Activated CD4-positive, CD25-positive, alpha-beta regulatory T cell (primary cell): ENCODE measurements around the gene HOXB7.

Experiments used
- DNase-seq, 4 experiments: peaks; one replicate each; lab custom pipeline; 2025; lab: John Stamatoyannopoulos, UW

Gene HOXB7

DNA sequence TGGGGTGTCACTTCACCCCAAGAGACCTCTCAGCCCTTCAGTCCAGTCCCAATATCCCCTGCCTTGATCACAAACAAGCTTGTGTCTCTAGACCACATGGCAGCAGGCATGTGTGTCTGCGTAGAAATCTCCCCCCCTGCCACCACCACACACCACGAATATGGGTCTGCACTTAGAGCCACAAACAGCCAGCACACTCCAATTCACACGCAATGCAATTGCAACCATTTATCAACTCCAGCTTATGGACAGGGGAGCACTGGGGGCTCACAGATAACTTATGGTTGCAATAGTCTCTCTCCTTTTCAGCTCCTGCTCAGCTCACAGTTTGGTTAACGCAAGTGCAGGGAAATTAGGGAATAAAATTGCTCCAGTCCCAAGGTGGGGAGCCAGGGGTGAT lies 12.8 kb upstream of the HOXB7 start:
- no peak for DNase-seq

- no peak for DNase-seq
Measured at GRCh38 chr17:48622857-48623256, 12.0 kb upstream of the HOXB7 start.

DNA sequence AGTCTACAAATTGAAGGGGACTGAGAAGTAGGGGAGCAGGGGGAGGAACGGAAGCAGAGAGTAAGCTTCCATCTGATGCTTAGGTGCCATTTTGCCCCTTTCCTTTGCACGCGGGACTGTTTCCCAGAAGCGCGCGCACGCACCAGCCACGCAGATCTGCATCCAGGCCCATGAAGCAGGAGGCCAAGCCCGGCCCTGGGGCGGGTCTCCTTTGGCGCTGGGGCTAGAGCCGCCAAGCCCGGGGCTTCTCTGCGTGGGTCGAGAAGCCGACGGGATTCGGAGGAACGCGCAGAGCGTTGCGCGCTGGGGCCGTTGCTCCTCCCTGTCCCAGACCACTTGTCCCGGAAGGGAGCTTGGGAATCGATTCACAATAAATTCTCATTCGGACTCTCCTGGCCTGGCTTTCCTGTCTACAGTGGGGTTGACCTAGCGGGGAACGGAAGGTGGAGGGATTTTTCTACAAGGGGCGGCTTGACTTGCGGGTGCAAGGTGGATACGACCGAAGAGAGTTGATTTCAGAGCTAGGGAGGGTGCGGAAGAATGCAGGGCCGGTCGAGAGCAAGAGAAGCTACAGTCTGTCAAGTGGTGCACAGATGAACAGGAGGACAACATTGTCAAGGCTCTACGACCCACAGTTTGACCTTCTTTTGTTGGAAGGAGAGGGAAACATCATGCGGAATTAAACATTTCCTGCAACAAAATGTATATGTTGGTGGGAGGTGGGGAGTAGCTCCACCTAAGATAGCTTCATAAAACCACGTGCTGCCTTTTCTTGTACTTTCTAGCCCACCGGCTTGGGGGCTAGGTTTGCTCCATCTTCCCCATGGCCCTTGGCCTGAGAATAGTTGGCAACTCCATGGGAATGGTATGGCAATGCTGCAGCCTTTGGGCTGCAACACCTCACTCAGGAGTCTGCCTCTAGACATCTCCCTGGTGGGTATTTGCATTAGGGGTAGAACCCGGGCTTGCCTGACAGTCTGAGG lies 10.9 kb upstream of the HOXB7 start:
- no peak for DNase-seq

DNA sequence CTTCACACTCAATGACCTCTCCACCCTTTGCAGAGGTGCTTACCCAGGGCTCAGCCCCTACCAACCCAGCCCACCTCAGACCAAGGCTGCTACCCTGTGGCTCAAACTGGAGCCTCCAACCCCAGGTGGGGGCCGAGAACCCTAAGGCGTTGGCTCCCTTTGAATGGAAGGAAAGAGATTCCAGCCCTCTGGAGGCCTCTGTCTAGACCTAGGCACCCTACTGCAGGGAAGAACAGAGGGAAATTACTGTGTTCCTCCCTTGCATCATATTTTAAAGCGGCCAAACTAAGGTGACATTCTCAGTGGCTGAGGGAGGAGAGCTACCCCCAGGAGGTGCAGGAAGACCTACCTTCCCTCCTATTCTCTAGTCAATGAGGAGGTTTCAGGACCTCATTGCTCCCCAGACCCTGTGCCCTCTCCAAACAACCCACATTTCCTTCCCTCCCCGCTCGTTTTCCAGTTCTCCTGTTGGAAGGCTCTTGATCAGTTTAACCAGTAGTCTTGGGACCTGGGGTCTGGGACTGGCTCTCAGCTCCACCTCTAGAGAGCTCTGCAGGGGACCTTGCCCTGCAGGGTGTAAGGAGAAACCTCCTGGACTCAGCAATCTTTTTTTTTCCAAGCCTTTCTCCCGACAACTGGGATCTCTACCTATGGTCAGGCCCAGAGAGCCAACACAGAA lies 9.8 kb upstream of the HOXB7 start:
- DNase-seq, result no peak

DNA sequence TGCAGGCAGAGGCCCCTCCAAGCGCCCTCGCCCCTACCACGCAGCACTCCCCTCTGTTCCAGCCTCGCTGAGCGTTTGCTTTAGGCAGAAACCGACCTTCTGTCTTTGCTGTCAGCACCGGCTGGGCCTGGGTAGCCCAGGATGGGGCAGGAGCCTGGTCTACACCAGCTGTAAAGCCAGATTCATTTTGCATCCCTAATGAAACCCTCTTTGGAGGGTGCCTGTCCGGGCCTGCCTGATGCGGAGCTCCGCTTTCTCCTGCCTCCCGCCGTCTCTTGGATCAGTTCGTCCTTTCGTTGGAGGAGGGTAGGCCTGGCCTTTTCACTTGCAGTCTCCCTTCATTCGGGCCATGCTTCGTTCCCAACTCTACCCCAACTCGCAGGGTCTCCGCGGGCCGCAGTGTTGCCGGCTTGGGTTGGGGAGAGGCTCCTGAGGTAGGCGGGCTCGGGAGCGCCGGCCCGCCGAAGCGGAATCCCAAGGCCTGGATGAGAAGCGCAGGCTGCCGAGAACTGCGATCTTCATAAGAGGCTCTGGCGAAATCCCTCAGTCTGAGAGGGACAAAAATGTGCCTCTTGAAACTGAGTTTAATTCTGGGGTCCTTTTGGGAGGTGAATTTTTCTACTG lies 9.1 kb upstream of the HOXB7 start:
- DNase-seq, result no peak

- DNase-seq, result peak; percentile 57 to 82 (median 62)
Measured at GRCh38 chr17:48618256-48618896, 7.6 kb upstream of the HOXB7 start.

GRCh38 chr17:48617471-48618255 lies 6.8 kb upstream of the HOXB7 start:
- DNase-seq, result no peak

- no peak for DNase-seq
Measured at GRCh38 chr17:48616717-48617470, 6.1 kb upstream of the HOXB7 start.

GRCh38 chr17:48615963-48616716 lies 5.3 kb upstream of the HOXB7 start:
- no peak for DNase-seq

GRCh38 chr17:48615047-48615962 lies 4.5 kb upstream of the HOXB7 start, which contains the start of gene HOXB8:
HOXB8 (minus strand) TSS chr17:48615292; CDS start chr17:48614704, 588 bp downstream.
- DNase-seq, result no peak

DNA sequence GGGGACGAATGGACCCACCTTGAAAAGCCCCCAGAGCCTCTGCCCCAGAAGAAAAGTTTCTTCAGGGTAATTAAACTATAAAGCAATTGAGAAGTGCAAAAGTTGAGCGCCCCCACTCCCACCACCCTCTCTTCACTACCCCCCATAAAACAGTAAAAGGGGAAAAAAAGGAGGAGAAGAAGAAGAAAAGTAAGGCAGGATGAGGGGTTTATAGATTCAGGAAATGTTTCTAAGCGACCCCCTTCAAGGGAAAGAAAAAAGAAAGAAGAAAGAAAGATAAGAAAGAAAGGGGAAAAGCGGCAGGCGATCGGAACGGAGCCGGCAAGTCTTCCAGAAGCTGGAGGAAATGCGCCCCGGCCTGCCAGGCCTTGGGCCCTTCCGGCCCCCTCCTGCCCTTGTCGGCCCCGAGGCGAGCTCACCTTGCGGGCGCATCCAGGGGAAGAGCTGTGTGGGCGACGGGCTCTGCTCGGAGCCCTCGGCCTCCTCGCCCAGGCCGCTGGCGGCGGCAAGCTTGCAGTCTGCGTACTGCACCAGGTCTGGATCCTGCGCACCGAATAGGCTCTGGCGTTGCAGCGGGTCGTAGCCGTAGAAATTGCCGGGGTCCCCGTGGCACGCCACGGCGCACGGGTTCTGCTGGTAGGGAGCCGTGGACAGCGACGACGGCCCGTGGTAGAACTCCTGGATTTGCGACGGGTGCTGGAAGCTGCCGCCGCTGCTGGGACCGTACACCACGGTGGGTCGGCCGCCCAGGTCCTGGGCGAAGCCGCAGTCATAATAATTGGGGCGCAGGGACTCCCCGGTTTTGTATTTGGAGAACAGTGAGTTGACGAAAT lies 3.3 kb upstream of the HOXB7 start:
- no peak for DNase-seq

GRCh38 chr17:48612854-48613691 lies 2.3 kb upstream of the HOXB7 start:
- DNase-seq, result peak in 1 of 4 experiments; percentile 29

- no peak for DNase-seq
Measured at GRCh38 chr17:48612456-48612853, 1.6 kb upstream of the HOXB7 start.

DNA sequence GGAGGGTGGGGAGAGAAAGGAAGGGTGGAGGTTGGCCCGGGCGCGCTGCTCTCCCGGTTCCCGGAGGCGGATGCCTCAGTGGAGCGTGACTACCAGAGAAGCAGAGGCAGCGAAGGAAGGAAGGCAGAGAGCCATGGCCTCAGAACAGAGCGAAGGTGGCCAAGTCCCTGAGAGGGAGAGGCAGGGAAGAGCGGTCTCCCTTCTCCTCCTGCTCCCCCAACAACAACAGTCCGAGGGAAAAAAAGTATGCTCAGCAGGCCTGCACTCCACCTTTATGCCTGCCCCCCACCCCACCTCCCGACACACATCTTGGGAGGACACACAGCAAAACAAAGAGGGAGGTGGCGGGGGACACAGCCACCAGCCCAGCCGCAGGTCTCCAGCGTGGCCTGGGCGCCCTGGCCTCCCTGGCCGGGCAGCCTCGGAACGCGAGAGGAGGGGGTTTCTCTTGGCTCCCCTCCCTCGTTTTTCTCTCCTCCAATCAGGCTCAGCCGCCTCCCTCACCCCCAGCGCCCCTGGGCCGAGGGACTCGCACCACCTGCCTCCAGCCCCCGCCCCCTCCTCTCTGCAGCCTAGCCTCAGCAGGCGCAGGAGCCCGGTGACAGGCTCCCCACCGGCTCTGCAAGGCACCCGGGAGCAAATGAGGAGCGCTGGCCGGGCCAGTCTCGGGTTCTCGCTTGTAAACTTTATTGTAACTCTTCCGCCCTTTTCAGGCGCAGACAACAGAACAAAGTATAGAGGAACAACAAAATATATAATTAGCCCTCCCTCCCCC lies 1.1 kb upstream of the HOXB7 start:
- no peak for DNase-seq

GRCh38 chr17:48611213-48611612 lies 396 bp upstream of the HOXB7 start:
- no peak for DNase-seq

DNA sequence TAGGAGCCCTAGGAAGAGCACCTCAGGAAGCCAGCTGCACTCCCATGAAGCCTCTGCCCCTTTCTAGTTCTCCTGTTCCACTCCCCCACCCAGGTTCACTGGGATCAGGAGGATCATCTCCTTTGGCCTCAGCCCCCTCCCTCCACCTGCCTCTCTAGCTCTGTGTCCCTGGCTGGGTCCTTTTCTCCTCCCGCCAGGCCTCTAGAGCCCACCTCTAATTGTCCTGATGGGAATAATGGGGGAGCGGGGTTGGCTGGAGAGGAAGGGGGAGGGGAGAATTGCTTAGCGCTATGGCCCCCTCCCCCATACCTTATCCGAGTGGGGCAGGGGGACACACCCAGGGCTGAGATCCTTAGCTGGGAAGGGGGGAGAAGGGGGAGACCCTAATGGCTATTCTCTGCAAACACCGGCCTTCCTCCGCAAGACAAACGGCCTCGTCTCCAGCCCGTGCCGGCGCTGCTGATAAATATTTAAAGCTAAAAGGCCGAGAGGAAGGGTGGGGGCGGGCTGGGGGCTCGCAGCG lies 997 bp downstream of the HOXB7 start:
- no peak for DNase-seq
